K562 (cell line): ENCODE data around the gene TRIM47. TPM values are rescaled to one million over a fixed set of nuclear protein-coding genes. Genes with fewer than 3 reads are reported as not detected.

ENCODE experiments used
- DDX20 ChIP-seq: fragments of 450-650 bp; IDR thresholded peaks from 2 replicates; pipeline ENCODE4 v1.6.1; 2016; ENCODE audit warnings: missing genetic modification characterization, low read depth, mild to moderate bottlenecking, missing compliant biosample characterization, moderate library complexity
- EZH2 ChIP-seq: IDR thresholded peaks from 2 replicates; pipeline ENCODE4 v1.6.1; 2012; ENCODE audit warnings: low read depth, mild to moderate bottlenecking, inconsistent platforms, low read length, borderline replicate concordance
- HBP1 ChIP-seq: fragments of 450-650 bp; formaldehyde crosslinking; IDR thresholded peaks from 2 replicates; pipeline ENCODE4 v1.4.0; 2022; ENCODE audit warnings: missing genetic modification characterization
- HNRNPL ChIP-seq: fragments of 200-400 bp; formaldehyde crosslinking; IDR thresholded peaks from 2 replicates; pipeline ENCODE4 v1.6.1; 2017; ENCODE audit warnings: low read depth, mild to moderate bottlenecking, low read length
- MAX ChIP-seq: sonication (generic); formaldehyde crosslinking; IDR thresholded peaks from 2 replicates; pipeline ENCODE4 v1.9.0; 2022; ENCODE audit warnings: mild to moderate bottlenecking, missing genetic modification reagents
- NR3C1 ChIP-seq: sonication (generic); formaldehyde crosslinking; IDR thresholded peaks from 2 replicates; pipeline ENCODE4 v1.8.1; 2022; ENCODE audit warnings: missing genetic modification reagents
- PATZ1 ChIP-seq: fragments of 250-450 bp; sonication (Bioruptor Pico); IDR thresholded peaks from 2 replicates; pipeline ENCODE4 v1.5.0; 2020; ENCODE audit warnings: mild to moderate bottlenecking, borderline replicate concordance
- SPI1 ChIP-seq: IDR thresholded peaks from 2 replicates; pipeline ENCODE4 v1.6.1; 2011; ENCODE audit warnings: low read depth, low read length, control low read depth, borderline replicate concordance
- SREBF1 ChIP-seq: fragments of 150-350 bp; IDR thresholded peaks from 2 replicates; pipeline ENCODE4 v1.6.1; 2014; ENCODE audit warnings: antibody characterized with exemption, low read depth, low read length, borderline replicate concordance
- TBP ChIP-seq: optimal IDR thresholded peaks from 2 replicates; pipeline ENCODE3; 2011; ENCODE audit warnings: low read depth, low read length, improper control_type of control experiment
- TFAP4 ChIP-seq: sonication (generic); formaldehyde crosslinking; IDR thresholded peaks from 2 replicates; pipeline ENCODE4 v1.8.0; 2022; ENCODE audit warnings: missing genetic modification reagents, mild to moderate bottlenecking, moderate library complexity, borderline replicate concordance
- ZNF316 ChIP-seq: fragments of 450-650 bp; IDR thresholded peaks from 2 replicates; pipeline ENCODE4 v1.6.1; 2016
- ZNF318 ChIP-seq, 2 experiments: fragments of 450-650 bp; IDR thresholded peaks; 2 replicates each; pipeline ENCODE4 v1.6.1; 2016; ENCODE audit warnings: mild to moderate bottlenecking in 2 of 2, borderline replicate concordance in 1 of 2, low read depth in 1 of 2, moderate library complexity in 1 of 2
- ZNF408 ChIP-seq: fragments of 250-450 bp; sonication (Bioruptor Pico); IDR thresholded peaks from 2 replicates; pipeline ENCODE4 v1.4.0; 2020; ENCODE audit warnings: low read depth, mild to moderate bottlenecking, moderate library complexity
- ZNF589 ChIP-seq: fragments of 200-800 bp; sonication (Bioruptor generic); IDR thresholded peaks from 2 replicates; pipeline ENCODE4 v1.6.1; 2016; ENCODE audit warnings: low read depth, missing genetic modification characterization, missing compliant biosample characterization
- ZNF668 ChIP-seq: fragments of 250-450 bp; sonication (Bioruptor Pico); IDR thresholded peaks from 2 replicates; pipeline ENCODE4 v1.8.0; 2022; ENCODE audit warnings: mild to moderate bottlenecking, inconsistent platforms
- polyA plus RNA-seq, 8 experiments: library from polyadenylated mRNA; depleted of rRNA in 4 of 8; stranded (reverse) in 5 of 8; unstranded in 3 of 8; fragments of >200 nt; fragmentation: Nextera tagmentation in 2 of 8; fragmentation: Illumina TruSeq in 1 of 8; extraction: Ambion mirVana in 2 of 8; extraction: Trizol in 1 of 8; gene quantifications; 2 replicates each; pipeline versions ENCODE4 v1.2.1 to v1.2.3, GENCODE V29; 2011 to 2014; ENCODE audit warnings: inconsistent platforms in 1 of 8, missing spikeins in 1 of 8
- total RNA-seq, 7 experiments: library from RNA; depleted of rRNA in 6 of 7; stranded (reverse); fragments of >200 nt in 6 of 7; fragmentation: Illumina TruSeq in 2 of 7; extraction: Trizol in 2 of 7; gene quantifications; 2 replicates each; pipeline versions ENCODE4 v1.2.1 to v1.2.3, GENCODE V29; 2011 to 2021; ENCODE audit warnings: low replicate concordance in 1 of 7

The TRIM47 gene
- total and polyA plus RNA-seq, 9 of the 15 experiments (the other 6 are each of a cell fraction or from before 2014, with no cell fraction given): 0.56 to 6.1 (median 3.2) TPM

- TF ChIP-seq HBP1 (CRISPR knock-in tag) (no peak), ZNF668 (CRISPR knock-in tag) (no peak), PATZ1 (CRISPR knock-in tag) (no peak), SREBF1 (no peak), ZNF316 (no peak), ZNF318 (IDR thresholded peaks at IDR 0.05; ENCODE audit: borderline replicate concordance in 1 of 2, low read depth in 1 of 2) (no peak), ZNF589 (CRISPR knock-in tag) (no peak), EZH2 (no peak), DDX20 (no peak), NR3C1 (CRISPR knock-in tag) (no peak), TBP (no peak), ZNF408 (no peak), HNRNPL (peak; percentile 77), SPI1 (no peak), TFAP4 (CRISPR knock-in tag) (no peak), MAX (CRISPR knock-in tag) (peak; percentile 7; the same call in 1 of the 2 replicates)
Measured at GRCh38 chr17:75877752-75878173, 618 bp downstream of the TRIM47 start (continued).
